MV-4-11 (cell line): ENCODE data around the gene RGPD5.
"Not testable (repeated sequence)": the region's sequence is repeated elsewhere in the genome, so short reads cannot be mapped to it uniquely, and the experiment has no call there.

Experiments used
- DNase-seq: peaks from one replicate; lab custom pipeline; 2025; lab: John Stamatoyannopoulos, UW

The RGPD5 gene

DNA sequence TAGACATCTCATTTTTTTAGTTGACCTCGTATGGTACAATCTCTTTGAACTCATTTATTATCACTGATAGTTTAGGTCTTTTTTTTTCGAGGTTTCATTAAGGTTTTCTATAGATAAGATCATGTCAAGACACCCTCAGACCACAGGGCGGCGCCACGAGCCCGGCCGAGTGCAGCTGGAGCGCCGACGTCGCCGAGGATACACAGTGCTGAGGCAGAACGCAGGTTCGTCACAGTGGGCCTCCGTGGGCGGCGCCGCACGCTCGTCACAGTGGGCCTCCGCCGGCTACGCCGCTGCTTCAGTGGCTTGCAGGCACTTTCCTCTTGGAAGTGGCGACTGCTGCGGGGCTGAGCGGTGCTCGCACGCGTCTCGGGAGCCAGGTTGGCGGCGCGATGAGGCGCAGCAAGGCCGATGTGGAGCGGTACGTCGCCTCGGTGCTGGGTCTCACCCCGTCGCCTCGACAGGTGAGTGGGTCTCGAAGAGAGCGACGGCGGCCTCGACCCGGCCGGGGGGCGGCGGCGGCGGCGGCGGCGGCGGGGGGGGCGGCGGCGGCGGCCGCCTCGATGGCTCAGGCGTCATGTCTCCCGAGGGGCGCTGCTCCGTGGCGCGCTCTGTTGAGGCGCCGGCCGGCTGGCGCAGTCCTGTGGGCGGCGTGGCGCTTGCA lies at the start of gene RGPD5:
Gene RGPD5 (plus strand): TSS at position 232 of the 664 bp plus-strand sequence. CDS start 161 bp downstream, at position 393.
- not testable (repeated sequence) for DNase-seq

DNA sequence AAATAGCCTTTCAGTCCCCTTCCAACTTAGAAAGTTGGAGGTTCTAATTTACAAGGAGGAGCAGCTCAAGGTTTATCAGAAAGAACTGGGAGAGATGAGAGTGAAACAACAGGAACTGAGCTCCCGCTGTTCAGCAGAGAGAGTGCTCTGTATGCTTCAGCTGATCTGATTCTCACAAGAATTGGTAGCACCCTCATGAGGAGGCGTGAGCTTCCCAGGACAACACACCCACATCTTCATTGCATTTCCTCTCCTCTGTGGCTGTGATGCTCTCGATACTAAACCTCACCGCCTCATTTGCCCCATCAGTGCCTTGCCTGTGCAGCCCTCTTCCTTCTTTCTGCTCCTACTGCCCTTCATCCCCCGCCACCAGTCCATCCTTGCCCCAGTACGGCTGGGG lies 42.5 kb upstream of the RGPD5 start:
- not testable (repeated sequence) for DNase-seq

DNA sequence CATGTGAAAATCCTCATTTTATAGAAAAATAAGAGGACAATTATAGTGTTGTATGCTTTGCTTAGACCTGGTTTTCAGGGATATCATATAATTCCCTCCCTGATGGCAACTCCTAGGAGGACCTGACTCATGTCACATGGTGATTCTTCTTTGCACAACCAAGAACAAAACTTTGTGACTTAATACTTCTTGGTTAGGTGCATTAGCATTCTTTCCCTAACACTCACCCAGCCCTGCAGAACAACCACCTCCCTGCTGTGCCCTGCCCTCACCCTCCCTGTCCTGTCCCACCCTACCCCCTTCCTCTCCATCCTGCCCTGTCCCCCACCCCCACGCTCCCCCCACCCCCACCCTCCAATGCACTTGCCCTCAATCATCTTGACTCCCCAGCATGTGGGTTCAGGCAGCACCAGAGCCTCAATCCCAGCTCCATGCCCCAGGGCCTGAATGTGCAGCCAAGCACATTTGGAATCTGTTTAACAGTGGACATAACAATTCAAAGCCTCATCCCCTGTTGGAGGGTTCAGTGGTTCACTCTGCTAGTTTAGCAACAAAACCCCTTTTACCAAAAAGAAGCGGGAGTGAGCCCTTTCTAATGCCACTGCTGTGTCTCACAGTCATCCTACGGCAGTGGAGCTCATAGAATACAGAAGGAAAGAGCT lies 36.8 kb upstream of the RGPD5 start:
- not testable (repeated sequence) for DNase-seq

DNA sequence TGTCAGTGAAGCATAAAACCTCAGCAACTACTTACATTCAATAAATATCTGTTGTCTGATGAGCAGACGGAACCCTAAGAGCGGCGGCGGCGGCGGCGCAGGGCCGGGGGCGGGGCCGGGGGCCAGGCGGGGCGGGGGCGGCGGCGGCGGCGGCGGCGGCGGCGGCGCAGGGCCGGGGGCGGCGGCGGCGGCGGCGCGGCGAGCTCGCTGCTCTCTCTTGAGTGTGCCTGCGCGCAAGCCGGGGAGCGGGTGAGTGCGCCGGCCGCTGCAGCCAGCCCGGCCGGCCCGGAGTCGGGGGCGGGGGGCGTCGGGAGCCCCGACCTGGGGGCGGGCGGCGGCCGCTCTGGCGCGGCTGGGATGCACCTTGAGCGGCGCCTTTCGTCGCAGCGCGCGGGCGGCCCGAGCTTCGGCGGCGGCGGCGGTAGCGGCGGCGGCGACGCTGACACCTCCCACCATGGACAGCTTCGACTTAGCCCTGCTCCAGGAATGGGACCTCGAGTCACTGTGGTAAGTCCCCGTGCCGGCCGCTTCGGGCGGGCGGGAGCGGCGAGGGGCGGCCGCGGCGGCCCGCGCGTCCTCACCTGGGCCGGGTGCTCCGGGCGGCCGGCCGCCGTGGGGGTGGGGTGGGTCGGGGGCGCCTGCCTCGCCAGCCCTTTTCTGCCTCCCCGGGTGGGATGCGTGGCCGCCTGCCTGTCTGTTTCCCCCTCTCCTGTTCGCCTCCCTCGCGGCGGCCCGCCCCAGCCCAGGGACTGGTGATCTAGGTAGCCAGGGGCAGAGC lies 33.7 kb upstream of the RGPD5 start:
- not testable (repeated sequence) for DNase-seq

DNA sequence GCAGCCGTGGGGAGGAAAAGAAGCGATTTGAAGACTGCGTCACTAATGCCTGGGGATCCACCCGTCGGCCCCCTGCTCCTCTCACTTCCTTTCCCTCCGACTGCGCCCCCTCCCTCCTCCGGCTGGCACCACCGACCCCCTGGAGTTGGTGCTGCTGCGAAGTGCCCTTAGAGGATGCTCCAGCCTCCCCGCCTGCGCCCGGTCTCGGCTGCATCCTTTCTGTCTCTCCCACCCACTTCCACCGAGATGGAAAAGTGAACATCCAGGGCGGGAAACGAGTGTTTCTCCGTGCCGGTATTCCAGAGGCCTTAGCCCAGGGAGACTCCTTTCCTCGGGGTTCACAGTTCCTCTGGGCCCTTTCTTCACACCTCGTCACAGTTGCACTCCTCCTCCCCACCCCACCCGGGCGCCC lies 33.1 kb upstream of the RGPD5 start:
- DNase-seq = not testable (repeated sequence)

DNA sequence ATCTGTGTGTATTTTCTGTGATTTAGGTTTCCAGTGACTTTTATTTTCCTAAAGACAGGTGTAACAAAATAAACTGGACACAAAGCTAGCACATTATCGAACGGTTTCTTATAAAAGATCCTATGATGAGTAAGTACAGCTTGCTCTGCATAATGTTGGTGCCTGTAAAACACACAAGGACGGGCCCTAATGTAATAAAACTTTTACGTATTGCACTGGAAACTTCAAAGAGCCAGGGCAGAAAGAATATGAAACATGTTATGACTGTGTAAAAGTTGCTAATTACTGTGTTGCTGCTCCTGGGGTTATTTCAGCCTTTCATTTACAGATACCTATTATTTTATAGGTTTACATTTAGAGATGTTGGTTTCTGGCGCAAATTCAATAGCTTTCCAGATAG lies 32.1 kb upstream of the RGPD5 start:
- not testable (repeated sequence) for DNase-seq

DNA sequence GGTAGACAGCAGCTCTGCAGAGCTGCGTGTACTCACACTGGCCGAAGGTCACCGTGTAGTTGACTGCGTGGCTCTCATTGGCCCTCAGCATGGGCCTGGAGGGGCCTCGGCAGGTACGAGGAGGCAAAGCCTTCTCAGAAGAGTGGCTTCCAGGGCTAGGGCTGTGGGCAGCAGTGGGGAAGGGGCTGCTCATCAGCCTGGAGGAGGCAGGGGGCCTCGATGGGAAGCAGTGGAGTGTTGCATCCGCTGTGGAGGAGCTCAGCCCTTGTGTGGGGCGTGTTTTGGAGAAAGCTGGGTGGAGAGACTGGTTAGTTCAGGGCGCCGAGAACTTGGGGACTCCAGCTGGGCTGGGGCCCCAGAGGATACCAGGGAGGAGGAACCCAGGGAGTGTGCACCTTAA lies 28.0 kb upstream of the RGPD5 start:
- DNase-seq = not testable (repeated sequence)

DNA sequence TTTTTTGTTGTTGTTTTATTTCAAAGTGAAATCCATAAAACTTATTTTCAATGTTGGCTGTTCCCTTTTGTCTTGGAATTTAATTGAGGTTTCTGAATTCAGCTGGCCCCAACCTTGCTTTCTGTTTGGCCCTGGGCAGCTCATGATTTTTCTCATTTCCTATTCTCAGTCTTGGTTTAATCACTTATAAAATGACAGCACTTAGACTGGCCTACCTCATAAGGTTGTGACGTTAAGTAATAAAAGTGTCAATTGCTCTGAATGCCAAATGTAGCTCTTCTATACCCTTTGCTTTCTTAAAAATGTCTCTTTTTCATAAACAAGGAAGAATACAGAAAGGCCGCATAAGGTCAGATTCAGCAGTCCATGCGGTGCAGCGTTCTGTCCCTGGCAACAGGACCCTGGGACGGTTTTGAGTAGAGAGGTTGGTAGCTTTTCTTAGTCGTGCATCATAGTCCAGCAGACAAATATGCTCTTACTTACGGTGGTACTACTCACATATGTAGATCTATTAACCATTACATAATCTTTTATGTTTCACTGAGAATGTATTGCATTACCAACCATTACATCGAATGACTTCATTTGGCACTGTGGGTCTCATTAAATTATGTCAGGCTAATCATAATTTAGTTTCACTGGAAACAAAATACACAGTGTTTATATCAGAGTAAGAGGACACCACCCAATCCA lies 27.1 kb upstream of the RGPD5 start:
- DNase-seq = not testable (repeated sequence)

DNA sequence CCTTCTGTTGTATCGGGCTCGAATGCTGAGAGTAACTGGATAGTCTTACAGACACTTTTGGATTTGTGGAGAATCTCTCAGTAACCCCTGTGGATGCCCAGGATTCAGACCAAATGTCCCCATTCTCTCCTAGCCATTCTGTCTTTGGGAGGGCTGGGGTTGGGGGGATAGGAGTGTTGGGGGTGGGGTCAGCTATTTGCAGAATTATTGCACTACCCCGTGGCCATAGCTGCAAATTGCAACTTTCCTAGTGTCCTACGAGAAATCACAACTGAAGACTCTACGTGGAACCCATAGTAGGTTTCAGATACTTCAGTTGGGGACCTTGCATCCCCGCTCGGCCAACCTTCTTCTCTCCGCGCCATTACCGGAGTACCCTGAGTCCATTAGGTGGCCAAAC lies 25.2 kb upstream of the RGPD5 start:
- not testable (repeated sequence) for DNase-seq

DNA sequence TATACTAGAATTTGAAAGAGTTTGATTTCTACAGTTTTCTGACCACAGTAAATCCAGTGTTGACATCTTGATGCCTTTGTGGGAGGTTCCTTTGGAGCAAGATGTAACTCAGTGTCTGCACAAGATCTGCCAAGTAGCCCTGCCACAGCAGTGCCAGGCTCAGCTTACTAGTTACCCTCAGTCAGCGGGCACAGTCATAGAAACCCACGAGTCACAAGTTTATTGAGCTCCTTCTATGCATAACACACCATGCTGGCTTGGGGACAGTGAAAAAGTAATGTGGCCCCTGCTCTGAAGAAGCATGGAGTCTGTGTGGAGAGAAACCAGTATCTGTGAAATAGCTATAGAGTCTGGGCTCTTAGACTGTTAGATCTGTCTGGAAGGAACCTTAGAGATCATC lies 15.0 kb upstream of the RGPD5 start:
- DNase-seq = not testable (repeated sequence)

DNA sequence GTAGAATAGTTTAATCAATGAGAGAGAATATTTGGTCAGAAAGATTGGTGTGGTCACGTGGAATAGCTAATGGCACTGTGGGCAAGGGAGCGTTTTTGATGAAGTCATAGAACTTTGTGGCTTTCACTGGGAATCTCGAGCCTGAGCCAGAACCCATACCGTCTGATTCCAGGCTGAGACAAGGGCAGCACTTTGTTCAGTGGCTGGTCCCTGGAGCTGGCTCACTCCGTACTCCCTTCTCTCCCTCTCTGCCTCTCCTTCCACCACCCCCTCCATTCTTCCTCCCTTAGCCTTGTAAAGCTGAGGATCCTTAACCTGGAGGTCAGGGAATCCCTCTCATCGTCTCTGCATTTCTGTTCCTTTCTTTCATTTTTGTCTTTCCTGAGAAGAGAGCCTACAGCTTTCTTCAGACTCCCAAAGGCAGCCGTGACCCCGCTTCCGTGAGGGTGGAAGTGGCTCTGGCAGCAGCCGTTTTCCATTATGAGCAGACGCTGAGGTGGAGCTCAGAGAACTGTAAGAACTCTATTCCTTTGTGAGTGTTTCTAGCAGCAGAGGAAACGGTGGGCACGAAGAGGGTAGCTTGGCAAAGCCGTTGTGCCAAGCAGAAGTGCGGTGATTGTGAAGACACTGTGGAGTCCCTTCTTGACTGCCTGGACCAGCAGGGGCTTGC lies 12.8 kb upstream of the RGPD5 start:
- not testable (repeated sequence) for DNase-seq

DNA sequence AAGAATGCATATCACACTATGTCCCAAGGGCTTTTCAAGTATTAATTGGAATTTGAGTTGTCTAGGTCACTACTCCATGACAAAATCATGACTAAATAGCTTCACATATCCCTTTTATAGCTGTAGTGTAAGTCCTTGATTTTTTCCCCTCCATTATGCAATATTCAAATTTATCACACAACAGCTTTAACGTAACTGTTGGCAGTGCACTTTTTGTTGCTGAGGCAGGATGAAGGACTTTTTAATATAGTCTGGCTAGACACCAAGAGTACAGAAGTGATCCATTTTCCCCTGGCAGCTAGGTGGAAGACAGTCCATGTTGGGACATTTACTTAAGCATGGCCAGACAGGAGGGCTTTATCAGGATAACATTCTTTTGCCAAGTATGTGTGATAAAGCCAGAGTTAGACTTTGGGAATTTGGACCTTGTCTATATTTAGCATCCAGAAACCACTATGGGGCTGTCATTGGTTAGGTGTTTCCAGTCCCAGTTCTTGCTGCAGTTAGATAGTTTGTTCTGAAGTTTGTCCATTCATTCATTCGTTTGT lies 11.6 kb upstream of the RGPD5 start:
- not testable (repeated sequence) for DNase-seq

DNA sequence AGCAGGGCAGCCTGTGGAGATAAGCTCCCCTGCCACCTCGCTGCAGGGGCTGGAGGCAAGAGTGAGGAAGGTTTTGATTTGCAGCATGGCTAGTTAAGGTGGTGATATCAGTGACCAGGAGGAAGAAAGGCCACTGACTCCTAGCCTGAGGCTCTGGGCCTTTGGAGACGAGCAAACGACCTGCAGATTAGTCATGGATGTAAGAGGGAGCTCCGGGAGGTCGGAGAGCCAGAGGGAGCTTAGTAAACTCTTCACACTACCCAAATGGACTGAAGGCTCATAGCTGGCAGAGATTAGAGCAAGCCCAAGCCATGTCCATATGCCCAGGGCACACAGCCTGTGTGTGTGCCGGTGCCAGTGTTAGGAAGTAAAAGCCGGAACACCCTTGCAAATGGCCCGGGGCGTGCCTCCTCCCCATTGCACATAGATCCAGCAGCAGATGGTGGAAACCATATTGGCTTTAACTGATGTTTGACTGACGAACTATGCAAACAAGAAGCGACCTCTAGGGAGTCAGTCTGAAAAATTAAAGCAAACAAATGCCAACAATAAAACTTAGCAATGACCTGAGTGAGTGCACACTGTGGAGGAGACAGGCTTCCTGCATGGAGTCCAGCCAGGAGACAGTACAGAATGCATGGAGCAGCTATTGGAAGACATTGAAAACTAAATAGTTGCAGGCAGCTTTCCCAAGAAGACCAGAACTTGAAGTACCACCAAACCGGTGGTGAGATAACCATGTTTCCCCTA lies 2.4 kb upstream of the RGPD5 start:
- not testable (repeated sequence) for DNase-seq

DNA sequence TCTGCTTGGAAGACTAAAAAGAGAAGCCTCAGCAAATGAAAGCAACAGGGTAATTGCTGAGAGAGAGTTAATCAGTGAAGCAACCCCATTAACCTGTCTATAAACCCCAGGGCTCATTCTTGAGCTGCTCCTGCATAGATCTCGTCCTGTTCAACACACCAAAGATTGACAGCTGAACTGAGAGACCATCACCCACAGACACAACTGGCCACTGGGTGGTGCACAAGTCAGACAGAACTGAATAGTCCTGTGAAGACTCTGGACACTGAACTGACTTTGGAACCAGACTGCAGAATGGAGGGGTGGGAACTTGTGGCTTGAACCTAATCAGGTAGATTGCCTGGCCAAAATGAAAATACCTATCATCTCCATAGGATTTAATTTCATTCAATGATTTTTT lies 1.4 kb upstream of the RGPD5 start:
- DNase-seq = not testable (repeated sequence)

DNA sequence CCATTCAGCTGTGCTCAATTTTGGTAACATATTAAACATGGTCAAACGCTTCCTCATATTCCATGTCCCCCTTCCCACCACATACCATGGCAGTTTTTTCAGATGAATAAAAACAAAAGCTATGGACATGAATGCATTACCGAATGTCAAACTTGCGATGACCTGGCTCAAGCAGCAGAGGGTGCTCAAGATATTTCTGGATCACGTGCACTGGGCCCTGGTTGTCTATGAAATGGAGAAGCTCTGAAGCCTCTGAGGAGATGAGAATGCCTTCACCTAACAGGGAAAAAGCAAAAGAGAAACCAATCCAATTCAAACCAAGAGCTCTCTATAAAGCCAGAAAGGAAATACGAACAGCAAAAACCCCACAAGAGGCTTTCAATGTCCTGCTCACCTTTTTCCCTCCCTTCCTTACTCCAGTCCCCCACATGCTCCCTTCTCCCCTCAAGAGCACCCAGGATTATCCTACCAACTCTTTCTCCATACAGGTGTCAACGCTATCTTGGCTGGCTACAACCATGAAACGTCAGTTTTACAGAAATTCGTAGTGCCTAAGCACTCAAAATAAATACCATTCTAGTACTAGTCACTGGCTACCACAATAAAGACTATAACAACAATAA lies 77.1 kb downstream of the RGPD5 start:
- not testable (repeated sequence) for DNase-seq

DNA sequence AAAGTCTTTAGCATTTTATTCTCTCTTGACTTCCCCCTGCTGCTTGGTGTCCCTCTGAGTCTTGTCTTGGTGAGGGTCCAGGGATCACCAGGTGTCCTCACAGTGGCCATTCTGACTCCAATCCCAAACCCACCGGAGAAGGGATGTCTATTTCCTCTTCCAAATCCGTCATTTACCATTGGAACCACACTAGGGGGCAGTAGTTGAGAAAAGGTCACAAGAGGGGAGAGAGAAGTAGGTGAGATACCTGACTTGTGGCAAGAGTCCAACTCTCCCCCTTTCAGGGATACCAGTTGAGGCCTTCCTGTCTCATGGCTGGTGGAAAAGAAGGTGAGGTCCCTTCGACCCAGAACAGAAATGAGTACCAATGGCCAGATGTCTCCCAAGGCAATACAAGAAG lies 82.5 kb downstream of the RGPD5 start:
- not testable (repeated sequence) for DNase-seq

DNA sequence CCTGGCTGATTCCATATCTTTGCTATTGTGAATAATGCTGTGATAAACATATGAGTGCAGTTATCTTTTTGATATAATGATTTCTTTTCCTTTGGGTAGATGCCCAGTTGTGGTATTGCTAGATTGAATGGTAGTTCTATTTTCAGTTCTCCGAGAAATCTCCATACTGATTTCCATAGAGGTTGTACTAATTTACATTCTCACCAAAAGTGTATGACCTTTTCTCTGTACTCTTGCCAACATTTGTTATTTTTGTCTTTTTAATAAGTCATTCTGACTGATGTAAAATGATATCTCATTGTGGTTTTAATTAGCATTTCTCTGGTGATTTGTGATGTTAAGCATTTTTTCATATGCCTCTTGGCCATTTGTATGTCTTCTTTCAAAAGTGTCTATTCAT lies 88.0 kb downstream of the RGPD5 start:
- not testable (repeated sequence) for DNase-seq

DNA sequence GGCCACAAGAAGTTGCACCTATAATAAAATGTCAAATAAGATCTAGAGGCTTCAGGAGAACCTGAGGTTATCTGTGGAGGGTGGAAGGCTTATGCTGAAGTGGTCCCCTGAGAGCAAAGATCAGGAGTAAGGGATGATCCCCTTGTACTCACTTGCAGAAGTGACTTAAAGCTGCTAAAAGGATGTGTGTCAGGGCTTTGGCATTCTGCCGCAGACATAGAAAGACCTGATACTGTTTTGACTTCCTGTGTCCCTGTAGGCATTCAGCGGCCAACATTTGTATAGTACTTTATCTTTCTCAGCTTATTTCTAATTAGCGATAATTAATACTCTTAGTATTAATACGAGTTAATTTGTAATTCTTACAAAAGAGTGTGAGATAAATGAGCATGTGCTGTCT lies 94.3 kb downstream of the RGPD5 start:
- not testable (repeated sequence) for DNase-seq

DNA sequence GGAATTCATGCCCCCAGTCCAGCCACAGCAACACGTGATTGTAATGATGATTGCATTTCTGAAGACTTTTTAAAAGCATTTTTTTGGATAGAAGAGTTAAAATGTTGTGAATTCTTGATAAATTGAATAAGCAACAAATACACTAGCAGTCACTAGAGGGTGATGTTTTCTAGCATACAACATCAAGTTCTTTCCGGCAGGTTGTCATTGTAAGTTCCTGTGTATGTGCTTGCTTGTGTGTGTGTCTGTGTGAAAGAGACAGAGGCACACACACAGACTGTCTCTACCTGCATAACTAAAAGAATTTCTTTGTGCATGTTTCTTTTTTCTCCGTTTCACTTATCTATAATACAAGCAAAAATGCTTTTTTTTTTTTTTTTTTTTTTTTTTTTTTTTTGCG lies 95.8 kb downstream of the RGPD5 start:
- DNase-seq = not testable (repeated sequence)

DNA sequence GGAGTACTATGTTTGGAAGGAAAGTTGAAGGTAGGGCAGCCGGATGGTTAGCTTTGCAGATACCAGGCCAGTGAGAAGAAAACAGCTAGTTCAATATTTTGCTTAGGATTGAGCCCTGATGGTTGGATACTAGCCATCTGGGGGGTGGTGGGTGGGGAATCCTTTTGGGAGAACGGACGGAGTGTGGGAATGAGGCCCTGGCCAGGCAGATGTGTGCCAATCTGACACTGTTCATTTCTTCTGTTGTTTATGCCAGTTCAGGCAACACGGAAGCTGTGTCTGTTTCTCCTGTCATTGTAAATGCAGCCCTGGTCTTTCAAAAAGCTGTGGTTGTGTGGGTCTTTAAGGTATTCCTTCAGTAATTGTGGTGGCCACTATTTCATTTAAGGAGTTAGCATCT lies 96.9 kb downstream of the RGPD5 start:
- not testable (repeated sequence) for DNase-seq
